GM12878 (cell line): Measurements from ENCODE around the gene CCDC181. TPM values are rescaled to one million over a fixed set of nuclear protein-coding genes. Genes with fewer than 3 reads are reported as not detected.

Experiments
- ATAC-seq: fragments of 200-7000 bp; cut with Tn5 transposase; 3 replicates; pipeline ENCODE4 v1.9.1; 2020; ENCODE audit warnings: mild to moderate bottlenecking, moderate library complexity
- BruUV-seq: library from RNA; stranded (reverse); fragments of 400-500 nt; replicated peaks from 2 replicates; lab custom pipeline; 2021; lab: Mats Ljungman, UMichigan
- CTCF ChIA-PET: fragments of 300-600 bp; sonication (Branson Sonifier 250); formaldehyde crosslinking; extraction: SDS; loops from one replicate; lab custom pipeline; 2021; ENCODE audit warnings: inconsistent platforms; lab: Yijun Ruan, JAX
- POLR2A ChIA-PET: fragments of 350-600 bp; formaldehyde crosslinking; extraction: SDS; loops from one replicate; lab custom pipeline; 2021; ENCODE audit warnings: inconsistent platforms; lab: Charles Lee
- RAD21 ChIA-PET: fragments of 300-600 bp; sonication (Branson Sonifier 250); formaldehyde crosslinking; loops from one replicate; lab custom pipeline; 2023; ENCODE audit warnings: antibody characterized with exemption; ENCODE audit not compliant: unreplicated experiment; lab: Charles Lee
- SMC1A ChIA-PET: fragments of 300-600 bp; sonication (Branson Sonifier 250); formaldehyde crosslinking; loops from one replicate; lab custom pipeline; 2023; ENCODE audit not compliant: unreplicated experiment, uncharacterized antibody; lab: Charles Lee
- DNase-seq: peaks from one replicate; pipeline ENCODE4 v3.0.0-alpha.2; 2011; ENCODE audit warnings: low read depth, low spot score
- FAIRE-seq: peaks from 3 replicates; lab custom pipeline; 2011; peaks lifted over from hg19 to GRCh38; lab: Jason Lieb, UNC
- H2AFZ ChIP-seq: 2 replicates; pipeline ENCODE4 v1.6.0; 2011; ENCODE audit warnings: low read depth, low read length, control low read depth; ENCODE audit not compliant: control insufficient read depth
- H3K27ac ChIP-seq: 2 replicates; pipeline ENCODE4 v1.5.1; 2011; ENCODE audit warnings: control low read depth; ENCODE audit not compliant: control insufficient read depth, insufficient read depth
- H3K27me3 ChIP-seq, 2 experiments: replicated peaks in 1 of 2; 2 replicates each; pipeline versions ENCODE4 v1.6.0 to v1.6.1; 2011; ENCODE audit warnings: low read length in 1 of 2; ENCODE audit not compliant: control insufficient read depth in 2 of 2, insufficient read depth in 2 of 2
- H3K36me3 ChIP-seq, 2 experiments: 2 replicates each; pipeline ENCODE4 v1.5.1; 2011; ENCODE audit warnings: low read length in 1 of 2; ENCODE audit not compliant: control insufficient read depth in 2 of 2, insufficient read depth in 2 of 2
- H3K4me1 ChIP-seq: 2 replicates; pipeline ENCODE4 v1.6.1; 2011; ENCODE audit warnings: mild to moderate bottlenecking, low read length, moderate library complexity, mixed read lengths; ENCODE audit not compliant: control insufficient read depth, insufficient read depth
- H3K4me2 ChIP-seq: 2 replicates; pipeline ENCODE4 v1.6.0; 2011; ENCODE audit warnings: control low read depth; ENCODE audit not compliant: control insufficient read depth, insufficient read depth
- H3K4me3 ChIP-seq: fragments of 200-600 bp; sonication (generic); 2 replicates; pipeline ENCODE4 v1.5.1; 2016
- H3K79me2 ChIP-seq: 2 replicates; pipeline ENCODE4 v1.6.0; 2011; ENCODE audit warnings: low read length; ENCODE audit not compliant: control insufficient read depth, insufficient read depth
- H3K9ac ChIP-seq: 2 replicates; pipeline ENCODE4 v1.8.0; 2011; ENCODE audit warnings: low read length, control low read depth, mixed read lengths; ENCODE audit not compliant: control insufficient read depth, insufficient read depth
- H3K9me3 ChIP-seq: replicated peaks from 3 replicates; pipeline ENCODE4 v1.5.1; 2011; ENCODE audit warnings: mild to moderate bottlenecking, low read length; ENCODE audit not compliant: control insufficient read depth, insufficient read depth
- H4K20me1 ChIP-seq: 2 replicates; pipeline ENCODE4 v1.6.0; 2011; ENCODE audit not compliant: control insufficient read depth, insufficient read depth
- CBFB ChIP-seq: IDR thresholded peaks from 2 replicates; pipeline ENCODE4 v1.6.1; 2016; ENCODE audit warnings: antibody characterized with exemption, low read depth
- DPF2 ChIP-seq: fragments of 450-650 bp; IDR thresholded peaks from 2 replicates; pipeline ENCODE4 v1.6.1; 2017; ENCODE audit warnings: mild to moderate bottlenecking
- EED ChIP-seq: sonication (generic); IDR thresholded peaks from 2 replicates; pipeline ENCODE4 v1.6.1; 2016; ENCODE audit warnings: antibody characterized with exemption, low read depth
- EGR1 ChIP-seq, 2 experiments: IDR thresholded peaks; 1 replicate in 1 of 2; 2 replicates in 1 of 2; pipeline ENCODE4 v1.6.1; 2011 to 2012; ENCODE audit warnings: low read depth in 2 of 2, low read length in 2 of 2, borderline replicate concordance in 1 of 2, mild to moderate bottlenecking in 1 of 2, moderate library complexity in 1 of 2
- EP300 ChIP-seq, 2 experiments: fragments of 150-350 bp in 1 of 2; IDR thresholded peaks; 2 replicates each; pipeline ENCODE4 v1.6.1; 2011 to 2012; ENCODE audit warnings: low read depth in 2 of 2, low read length in 2 of 2, borderline replicate concordance in 1 of 2, improper control_type of control experiment in 1 of 2, inconsistent platforms in 1 of 2; ENCODE audit not compliant: control insufficient read depth in 1 of 2
- HCFC1 ChIP-seq: fragments of 150-350 bp; IDR thresholded peaks from 2 replicates; pipeline ENCODE4 v1.6.1; 2014; ENCODE audit warnings: low read length
- HDAC6 ChIP-seq: fragments of 200-600 bp; sonication (generic); IDR thresholded peaks from one replicate; pipeline ENCODE4 v1.8.0; 2017; ENCODE audit warnings: antibody characterized with exemption; ENCODE audit not compliant: unreplicated experiment
- IKZF2 ChIP-seq, 2 experiments: fragments of 450-650 bp; IDR thresholded peaks; 2 replicates each; pipeline ENCODE4 v1.6.1; 2017; ENCODE audit warnings: mild to moderate bottlenecking in 2 of 2, moderate library complexity in 2 of 2
- IRF5 ChIP-seq: fragments of 450-650 bp; IDR thresholded peaks from 2 replicates; pipeline ENCODE4 v1.6.1; 2017; ENCODE audit warnings: borderline replicate concordance
- KAT2A ChIP-seq: conservative IDR thresholded peaks from 2 replicates; pipeline ENCODE4 v1.6.1; 2011; ENCODE audit warnings: low read depth, low read length; ENCODE audit not compliant: control insufficient read depth
- MAX ChIP-seq: IDR thresholded peaks from 2 replicates; pipeline ENCODE4 v1.6.1; 2012; ENCODE audit warnings: low read depth, low read length, improper control_type of control experiment
- MEF2A ChIP-seq: IDR thresholded peaks from 2 replicates; pipeline ENCODE4 v1.6.1; 2011; ENCODE audit warnings: low read depth, mild to moderate bottlenecking, low read length, moderate library complexity; ENCODE audit not compliant: insufficient read depth
- MTA3 ChIP-seq: IDR thresholded peaks from 2 replicates; pipeline ENCODE4 v1.6.1; 2012; ENCODE audit warnings: low read length, inconsistent platforms, borderline replicate concordance
- NR2C2 ChIP-seq: IDR thresholded peaks from 2 replicates; pipeline ENCODE4 v1.6.1; 2011; ENCODE audit warnings: borderline replicate concordance, low read depth; ENCODE audit not compliant: control insufficient read depth, insufficient read length
- SIN3A ChIP-seq: IDR thresholded peaks from 2 replicates; pipeline ENCODE4 v1.6.1; 2012; ENCODE audit warnings: low read depth, low read length, improper control_type of control experiment
- SIX5 ChIP-seq: IDR thresholded peaks from 2 replicates; pipeline ENCODE4 v1.6.1; 2011; ENCODE audit warnings: mild to moderate bottlenecking, low read depth, low read length, moderate library complexity; ENCODE audit not compliant: severe bottlenecking
- TBL1XR1 ChIP-seq: IDR thresholded peaks from 2 replicates; pipeline ENCODE4 v1.6.1; 2012; ENCODE audit warnings: low read depth, low read length, improper control_type of control experiment
- ZZZ3 ChIP-seq: IDR thresholded peaks from 2 replicates; pipeline ENCODE4 v1.6.1; 2011; ENCODE audit warnings: low read depth; ENCODE audit not compliant: control insufficient read depth, insufficient read length
- WGBS: methylation state at CpG from one replicate; pipeline ENCODE4 v1.1.6; 2016; ENCODE audit warnings: low lambda C conversion rate; ENCODE audit not compliant: insufficient replicate concordance, insufficient coverage; ENCODE audit errors: missing lambda C conversion rate; 5-methylcytosine and 5-hydroxymethylcytosine counted together
- in situ Hi-C: fragments of 300-500 bp; cut with MboI; formaldehyde crosslinking; loops from 9 replicates; pipeline ENCODE4 v1.14.3; 2018; ENCODE audit warnings: mixed read lengths
- intact Hi-C: fragments of 100-400 bp; cut with micrococcal nuclease; formaldehyde crosslinking; loops from one replicate; pipeline ENCODE4 v1.14.2; 2022; ENCODE audit not compliant: unreplicated experiment
- polyA plus RNA-seq, 11 experiments: library from polyadenylated mRNA; depleted of rRNA in 4 of 11; unstranded in 6 of 11; stranded (reverse) in 5 of 11; fragments of >200 nt; fragmentation: Nextera tagmentation in 4 of 11; fragmentation: Illumina TruSeq in 1 of 11; extraction: Ambion mirVana in 4 of 11; extraction: Trizol in 1 of 11; gene quantifications; 1 replicate in 1 of 11; 2 replicates in 10 of 11; pipeline versions ENCODE4 v1.2.1 to v1.2.3, GENCODE V29; 2011 to 2016; ENCODE audit warnings: inconsistent platforms in 2 of 11, missing spikeins in 2 of 11, low read depth in 1 of 11
- total RNA-seq, 4 experiments: library from RNA; depleted of rRNA in 3 of 4; stranded (reverse); fragments of >200 nt in 3 of 4; fragmentation: Illumina TruSeq in 1 of 4; extraction: Trizol in 1 of 4; gene quantifications; 2 replicates each; pipeline versions ENCODE4 v1.2.1 to v1.2.3, GENCODE V29; 2013 to 2021
- TF ChIP-seq, protein P1 (sequence below): IDR thresholded peaks from 2 replicates; pipeline ENCODE4 v1.6.1; 2012; ENCODE audit warnings: low read length, inconsistent platforms
- TF ChIP-seq, protein P2 (sequence below): fragments of 450-650 bp; IDR thresholded peaks from 2 replicates; pipeline ENCODE4 v1.6.1; 2016; ENCODE audit warnings: mild to moderate bottlenecking

The CCDC181 gene
- total and polyA plus RNA-seq, 10 of the 15 experiments (the other 5 are each of a cell fraction or from before 2014, with no cell fraction given) = not detected

- peaks cover 4% of the 10 kb centered on the region; the same call in 1 of the 2 replicates for H3K4me1 ChIP-seq
- in situ Hi-C loops = no loop called here
- H3K27ac ChIP-seq = no peak overlapping the region
- SMC1A ChIA-PET = interaction anchor here (0.9 to 1.6 kb wide), 4 partner anchors 9 to 924 kb away, joined by 3 to 4 read pairs (median 3); no protein-coding TSS in a partner anchor
- intact Hi-C loops = no loop called here
- peak overlapping the region; percentile 64 for H3K4me2 ChIP-seq
- no peak overlapping the region for H2AFZ ChIP-seq
- peak; percentile 58 for ATAC-seq
- BruUV-seq = no TSS peak
- H3K79me2 ChIP-seq = peaks cover under 1% of the 10 kb centered on the region; the same call in 1 of the 2 replicates
- no peaks in the 10 kb centered on the region for H4K20me1 ChIP-seq
- WGBS = 22% methylated on average over 5 of the region's 5 CpGs
- no peak overlapping the region for H3K9ac ChIP-seq
- CTCF ChIA-PET = interaction anchor here (0.7 to 2.1 kb wide), 4 partner anchors 12 to 980 kb away, joined by 3 to 13 read pairs (median 5); no protein-coding TSS in a partner anchor
- H3K36me3 ChIP-seq = no peaks in the 10 kb centered on the region
- POLR2A ChIA-PET = no interaction called here
- FAIRE-seq = no peak
- H3K9me3 ChIP-seq = no peaks in the 10 kb centered on the region; the same call in 2 of the 3 replicates
- RAD21 ChIA-PET = interaction anchor here (1.5 to 1.7 kb wide), 2 partner anchors 15 to 760 kb away, joined by 3 to 6 read pairs; no protein-coding TSS in a partner anchor
- H3K4me3 ChIP-seq = no peak overlapping the region
- DNase-seq = peak; percentile 37
- H3K27me3 ChIP-seq = no peaks in the 10 kb centered on the region
- TF ChIP-seq NR2C2 = no peak
- no peak for TF ChIP-seq SIX5
- TF ChIP-seq, protein P1, sequence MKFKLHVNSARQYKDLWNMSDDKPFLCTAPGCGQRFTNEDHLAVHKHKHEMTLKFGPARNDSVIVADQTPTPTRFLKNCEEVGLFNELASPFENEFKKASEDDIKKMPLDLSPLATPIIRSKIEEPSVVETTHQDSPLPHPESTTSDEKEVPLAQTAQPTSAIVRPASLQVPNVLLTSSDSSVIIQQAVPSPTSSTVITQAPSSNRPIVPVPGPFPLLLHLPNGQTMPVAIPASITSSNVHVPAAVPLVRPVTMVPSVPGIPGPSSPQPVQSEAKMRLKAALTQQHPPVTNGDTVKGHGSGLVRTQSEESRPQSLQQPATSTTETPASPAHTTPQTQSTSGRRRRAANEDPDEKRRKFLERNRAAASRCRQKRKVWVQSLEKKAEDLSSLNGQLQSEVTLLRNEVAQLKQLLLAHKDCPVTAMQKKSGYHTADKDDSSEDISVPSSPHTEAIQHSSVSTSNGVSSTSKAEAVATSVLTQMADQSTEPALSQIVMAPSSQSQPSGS = peak; percentile 77
- no peak for TF ChIP-seq IRF5
- TF ChIP-seq ZZZ3 = no peak
- TF ChIP-seq EGR1 (IDR thresholded peaks at IDR 0.05; ENCODE audit: borderline replicate concordance in 1 of 2, low read depth in 2 of 2, low read length in 2 of 2) = no peak
- peak; percentile 56; the same call in 1 of the 2 replicates for TF ChIP-seq MEF2A
- peak; percentile 24 to 71; a peak in 2 of 4 replicates for TF ChIP-seq IKZF2 (IDR thresholded peaks at IDR 0.05)
- TF ChIP-seq CBFB = peak; percentile 75
- TF ChIP-seq KAT2A = no peak
- TF ChIP-seq, protein P2, sequence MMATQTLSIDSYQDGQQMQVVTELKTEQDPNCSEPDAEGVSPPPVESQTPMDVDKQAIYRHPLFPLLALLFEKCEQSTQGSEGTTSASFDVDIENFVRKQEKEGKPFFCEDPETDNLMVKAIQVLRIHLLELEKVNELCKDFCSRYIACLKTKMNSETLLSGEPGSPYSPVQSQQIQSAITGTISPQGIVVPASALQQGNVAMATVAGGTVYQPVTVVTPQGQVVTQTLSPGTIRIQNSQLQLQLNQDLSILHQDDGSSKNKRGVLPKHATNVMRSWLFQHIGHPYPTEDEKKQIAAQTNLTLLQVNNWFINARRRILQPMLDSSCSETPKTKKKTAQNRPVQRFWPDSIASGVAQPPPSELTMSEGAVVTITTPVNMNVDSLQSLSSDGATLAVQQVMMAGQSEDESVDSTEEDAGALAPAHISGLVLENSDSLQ = no peak
- no peak for TF ChIP-seq HDAC6
- no peak for TF ChIP-seq SIN3A
- no peak for TF ChIP-seq MAX
- no peak for TF ChIP-seq HCFC1
- peak; percentile 55; the same call in 1 of the 2 replicates for TF ChIP-seq EED
- peak; percentile 32 to 55; a peak in 2 of 4 replicates for TF ChIP-seq EP300 (IDR thresholded peaks at IDR 0.05; ENCODE audit: borderline replicate concordance in 1 of 2, control insufficient read depth in 1 of 2, low read depth in 2 of 2, low read length in 2 of 2)
- peak; percentile 78; the same call in 1 of the 2 replicates for TF ChIP-seq MTA3
- TF ChIP-seq DPF2 = peak; percentile 65
- TF ChIP-seq TBL1XR1 = 0 out of 2 replicates have a peak, but pooled peaks have one; percentile 16
Measured at GRCh38 chr1:169363046-169363730, 64.1 kb downstream of the CCDC181 start.
